Nephron progenitor cell (in vitro differentiated cells): Measurements from ENCODE around the gene ENDOV.

Experiments
- DNase-seq: peaks from one replicate; pipeline ENCODE4 v3.0.0; 2021
- H3K27ac Mint-ChIP-seq: 2 replicates; pipeline ENCODE4 v1.8.0; 2021; ENCODE audit warnings: mild to moderate bottlenecking, moderate library complexity, mixed read lengths
- H3K27me3 Mint-ChIP-seq: 2 replicates; pipeline ENCODE4 v1.8.0; 2021; ENCODE audit warnings: mild to moderate bottlenecking, low read depth, mixed read lengths; ENCODE audit not compliant: poor library complexity
- H3K36me3 Mint-ChIP-seq: 2 replicates; pipeline ENCODE4 v1.8.0; 2021; ENCODE audit warnings: low read depth, mixed read lengths
- H3K4me1 Mint-ChIP-seq: 2 replicates; pipeline ENCODE4 v1.8.0; 2021; ENCODE audit warnings: mixed read lengths
- H3K4me3 Mint-ChIP-seq: 2 replicates; pipeline ENCODE4 v1.8.0; 2021; ENCODE audit warnings: mild to moderate bottlenecking, moderate library complexity, mixed read lengths
- H3K9me3 Mint-ChIP-seq: 2 replicates; pipeline ENCODE4 v1.8.0; 2021; ENCODE audit warnings: mild to moderate bottlenecking, moderate library complexity, mixed read lengths
- TF ChIP-seq, protein P1 (sequence below): fragments of 200-600 bp; sonication (generic); IDR thresholded peaks from 2 replicates; pipeline ENCODE4 v1.5.0; 2021; ENCODE audit warnings: antibody characterized with exemption

Gene ENDOV

GRCh38 chr17:80430446-80431245 lies 15.7 kb downstream of the ENDOV start:
- Mint-ChIP-seq H3K27me3 (peaks cover 22% of the 10 kb centered on the region), H3K4me1 (no peaks in the 10 kb centered on the region), H3K9me3 (no peaks in the 10 kb centered on the region), H3K4me3 (no peak overlapping the region), H3K36me3 (no peaks in the 10 kb centered on the region), H3K27ac (no peak overlapping the region)
- DNase-seq = no peak
- TF ChIP-seq, protein P1, sequence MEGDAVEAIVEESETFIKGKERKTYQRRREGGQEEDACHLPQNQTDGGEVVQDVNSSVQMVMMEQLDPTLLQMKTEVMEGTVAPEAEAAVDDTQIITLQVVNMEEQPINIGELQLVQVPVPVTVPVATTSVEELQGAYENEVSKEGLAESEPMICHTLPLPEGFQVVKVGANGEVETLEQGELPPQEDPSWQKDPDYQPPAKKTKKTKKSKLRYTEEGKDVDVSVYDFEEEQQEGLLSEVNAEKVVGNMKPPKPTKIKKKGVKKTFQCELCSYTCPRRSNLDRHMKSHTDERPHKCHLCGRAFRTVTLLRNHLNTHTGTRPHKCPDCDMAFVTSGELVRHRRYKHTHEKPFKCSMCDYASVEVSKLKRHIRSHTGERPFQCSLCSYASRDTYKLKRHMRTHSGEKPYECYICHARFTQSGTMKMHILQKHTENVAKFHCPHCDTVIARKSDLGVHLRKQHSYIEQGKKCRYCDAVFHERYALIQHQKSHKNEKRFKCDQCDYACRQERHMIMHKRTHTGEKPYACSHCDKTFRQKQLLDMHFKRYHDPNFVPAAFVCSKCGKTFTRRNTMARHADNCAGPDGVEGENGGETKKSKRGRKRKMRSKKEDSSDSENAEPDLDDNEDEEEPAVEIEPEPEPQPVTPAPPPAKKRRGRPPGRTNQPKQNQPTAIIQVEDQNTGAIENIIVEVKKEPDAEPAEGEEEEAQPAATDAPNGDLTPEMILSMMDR = no peak

DNA sequence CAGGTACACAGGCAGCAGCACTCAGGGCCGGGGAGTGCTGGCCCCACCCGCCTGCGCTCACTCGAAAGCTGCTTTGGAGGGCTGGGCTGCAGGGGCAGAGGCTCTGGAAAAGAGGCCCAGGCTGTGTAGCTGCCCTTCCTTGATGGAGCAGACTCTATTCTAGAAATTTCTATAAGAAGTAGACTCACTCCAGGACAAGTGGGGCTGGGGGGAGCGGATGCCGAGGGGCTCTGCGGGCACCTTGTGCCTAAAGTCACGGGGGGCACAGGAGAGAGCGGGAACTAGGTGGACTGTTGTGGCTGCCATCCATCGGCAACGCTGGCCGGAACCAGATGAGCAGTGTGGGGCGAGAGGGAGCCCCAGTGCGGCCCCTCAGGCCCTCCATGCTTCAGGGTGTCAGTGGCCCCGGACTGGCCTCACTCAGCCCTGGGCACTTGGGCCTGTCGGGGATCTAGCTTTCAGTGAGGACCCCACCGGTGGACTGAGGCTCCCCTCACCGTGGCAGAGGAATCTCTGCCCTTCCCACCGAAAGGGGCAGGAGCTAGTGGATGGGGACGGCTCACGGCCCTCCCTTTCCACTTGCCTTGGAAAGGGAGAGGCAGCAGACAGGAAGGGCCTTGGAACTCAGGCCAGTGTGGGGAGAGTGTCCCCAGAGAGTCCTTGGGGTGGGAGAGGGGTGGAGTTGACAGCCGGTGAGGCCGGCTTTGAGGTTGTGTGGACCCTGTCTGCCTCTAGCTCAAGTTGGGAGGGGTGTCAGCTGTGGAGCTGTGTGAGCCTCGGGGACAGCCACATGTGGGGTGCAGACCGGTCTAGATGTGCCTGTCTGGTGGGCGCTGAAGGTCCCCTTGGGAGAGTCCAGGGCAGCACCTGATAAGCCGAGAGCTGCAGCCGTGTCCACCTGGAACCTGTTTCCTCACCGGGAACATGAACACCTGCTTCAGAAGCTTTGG lies 16.6 kb downstream of the ENDOV start:
- peaks cover 25% of the 10 kb centered on the region for H3K27me3 Mint-ChIP-seq
- no peaks in the 10 kb centered on the region for H3K4me1 Mint-ChIP-seq
- no peaks in the 10 kb centered on the region for H3K9me3 Mint-ChIP-seq
- H3K36me3 Mint-ChIP-seq = no peaks in the 10 kb centered on the region
- no peak for DNase-seq
- H3K4me3 Mint-ChIP-seq = no peak overlapping the region
- TF ChIP-seq, protein P1 = no peak
- no peak overlapping the region for H3K27ac Mint-ChIP-seq

DNA sequence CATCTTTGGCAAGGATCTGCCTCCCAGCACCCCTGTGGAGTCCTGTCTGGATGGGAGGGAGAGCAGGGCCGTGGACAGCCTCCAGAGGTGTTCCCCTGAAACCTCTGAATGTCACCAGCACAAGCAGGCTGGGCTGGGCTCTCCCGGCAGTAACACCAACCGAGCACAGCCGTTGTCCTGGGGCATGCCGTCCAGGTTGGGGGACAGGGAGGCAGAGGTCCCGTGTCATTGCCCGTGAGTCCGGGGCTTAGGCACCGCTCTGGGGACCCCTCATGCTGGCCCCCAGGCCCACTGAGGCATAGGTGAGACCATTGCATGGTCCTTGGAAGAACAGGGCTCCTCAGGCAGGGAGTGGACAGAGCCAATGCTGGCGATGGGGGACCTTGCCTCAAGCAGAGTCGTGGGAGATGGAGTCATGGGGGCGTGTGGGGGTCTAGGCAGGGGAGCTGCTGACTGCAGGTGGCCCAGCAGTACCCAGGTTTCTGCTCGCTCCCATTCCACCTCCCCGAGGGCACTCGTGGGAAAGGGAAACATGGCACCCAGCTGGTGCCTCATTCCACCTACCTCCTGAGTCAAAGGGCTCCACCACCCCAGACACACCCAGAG lies 17.5 kb downstream of the ENDOV start:
- TF ChIP-seq, protein P1 = no peak
- Mint-ChIP-seq H3K27me3 (peaks cover 28% of the 10 kb centered on the region), H3K27ac (no peak overlapping the region), H3K4me3 (no peak overlapping the region), H3K4me1 (no peaks in the 10 kb centered on the region), H3K36me3 (no peaks in the 10 kb centered on the region), H3K9me3 (no peaks in the 10 kb centered on the region)
- no peak for DNase-seq

GRCh38 chr17:80432961-80433550 lies 18.1 kb downstream of the ENDOV start:
- H3K27ac Mint-ChIP-seq = no peak overlapping the region
- no peaks in the 10 kb centered on the region for H3K4me1 Mint-ChIP-seq
- no peak overlapping the region for H3K4me3 Mint-ChIP-seq
- peaks cover 28% of the 10 kb centered on the region for H3K27me3 Mint-ChIP-seq
- no peaks in the 10 kb centered on the region for H3K36me3 Mint-ChIP-seq
- no peak for DNase-seq
- TF ChIP-seq, protein P1 = no peak
- H3K9me3 Mint-ChIP-seq = no peaks in the 10 kb centered on the region

DNA sequence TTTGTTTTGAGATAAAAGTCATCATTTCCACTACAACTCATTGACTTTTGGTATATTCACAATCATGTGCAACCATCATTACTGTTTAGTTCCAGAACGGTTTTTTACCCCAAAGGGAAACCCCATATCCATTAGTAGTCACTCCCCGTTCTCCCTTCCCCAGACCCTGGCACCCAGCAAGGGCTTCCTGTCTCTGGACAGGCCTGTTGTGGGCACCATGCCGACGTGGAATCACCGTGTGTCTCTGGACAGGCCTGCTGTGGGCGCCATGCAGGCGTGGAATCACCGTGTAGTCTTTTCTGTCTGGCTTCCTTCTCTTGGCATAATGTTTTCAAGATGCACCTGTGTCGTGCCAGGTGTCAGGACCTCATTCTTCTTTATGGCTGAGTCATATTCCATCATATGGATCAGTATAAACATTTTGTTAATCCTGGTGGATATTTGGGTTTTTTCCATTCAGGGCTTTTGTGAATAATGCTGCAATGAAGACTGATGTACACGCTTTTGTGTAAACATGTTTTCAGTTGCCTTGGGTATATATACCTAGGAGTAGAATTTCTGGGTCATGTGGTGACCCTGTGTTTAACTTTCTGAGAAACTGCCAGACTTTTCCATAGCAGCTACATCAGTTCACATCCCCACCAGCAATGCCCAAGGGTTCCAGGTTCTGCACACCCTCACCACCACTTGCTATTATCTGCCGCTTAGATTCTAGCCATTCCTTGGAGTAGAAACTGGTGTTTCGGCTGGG lies 19.1 kb downstream of the ENDOV start:
- Mint-ChIP-seq H3K4me3 (no peak overlapping the region), H3K9me3 (no peaks in the 10 kb centered on the region), H3K4me1 (no peaks in the 10 kb centered on the region)

More for the DNA sequence above, 19.1 kb downstream of the ENDOV start:
- Mint-ChIP-seq H3K27me3 (peaks cover 28% of the 10 kb centered on the region), H3K27ac (no peak overlapping the region), H3K36me3 (no peaks in the 10 kb centered on the region)
- TF ChIP-seq, protein P1 = no peak
- DNase-seq = no peak
